Measurements from ENCODE around the gene TTC14.
A peak's percentile ranks its signal among the peaks of the same experiment; 100 is the strongest.
"Not testable (repeated sequence)": the region's sequence is repeated elsewhere in the genome, so short reads cannot be mapped to it uniquely, and the experiment has no call there.

Gene TTC14, protein sequence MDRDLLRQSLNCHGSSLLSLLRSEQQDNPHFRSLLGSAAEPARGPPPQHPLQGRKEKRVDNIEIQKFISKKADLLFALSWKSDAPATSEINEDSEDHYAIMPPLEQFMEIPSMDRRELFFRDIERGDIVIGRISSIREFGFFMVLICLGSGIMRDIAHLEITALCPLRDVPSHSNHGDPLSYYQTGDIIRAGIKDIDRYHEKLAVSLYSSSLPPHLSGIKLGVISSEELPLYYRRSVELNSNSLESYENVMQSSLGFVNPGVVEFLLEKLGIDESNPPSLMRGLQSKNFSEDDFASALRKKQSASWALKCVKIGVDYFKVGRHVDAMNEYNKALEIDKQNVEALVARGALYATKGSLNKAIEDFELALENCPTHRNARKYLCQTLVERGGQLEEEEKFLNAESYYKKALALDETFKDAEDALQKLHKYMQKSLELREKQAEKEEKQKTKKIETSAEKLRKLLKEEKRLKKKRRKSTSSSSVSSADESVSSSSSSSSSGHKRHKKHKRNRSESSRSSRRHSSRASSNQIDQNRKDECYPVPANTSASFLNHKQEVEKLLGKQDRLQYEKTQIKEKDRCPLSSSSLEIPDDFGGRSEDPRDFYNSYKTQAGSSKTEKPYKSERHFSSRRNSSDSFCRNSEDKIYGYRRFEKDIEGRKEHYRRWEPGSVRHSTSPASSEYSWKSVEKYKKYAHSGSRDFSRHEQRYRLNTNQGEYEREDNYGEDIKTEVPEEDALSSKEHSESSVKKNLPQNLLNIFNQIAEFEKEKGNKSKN

DNA sequence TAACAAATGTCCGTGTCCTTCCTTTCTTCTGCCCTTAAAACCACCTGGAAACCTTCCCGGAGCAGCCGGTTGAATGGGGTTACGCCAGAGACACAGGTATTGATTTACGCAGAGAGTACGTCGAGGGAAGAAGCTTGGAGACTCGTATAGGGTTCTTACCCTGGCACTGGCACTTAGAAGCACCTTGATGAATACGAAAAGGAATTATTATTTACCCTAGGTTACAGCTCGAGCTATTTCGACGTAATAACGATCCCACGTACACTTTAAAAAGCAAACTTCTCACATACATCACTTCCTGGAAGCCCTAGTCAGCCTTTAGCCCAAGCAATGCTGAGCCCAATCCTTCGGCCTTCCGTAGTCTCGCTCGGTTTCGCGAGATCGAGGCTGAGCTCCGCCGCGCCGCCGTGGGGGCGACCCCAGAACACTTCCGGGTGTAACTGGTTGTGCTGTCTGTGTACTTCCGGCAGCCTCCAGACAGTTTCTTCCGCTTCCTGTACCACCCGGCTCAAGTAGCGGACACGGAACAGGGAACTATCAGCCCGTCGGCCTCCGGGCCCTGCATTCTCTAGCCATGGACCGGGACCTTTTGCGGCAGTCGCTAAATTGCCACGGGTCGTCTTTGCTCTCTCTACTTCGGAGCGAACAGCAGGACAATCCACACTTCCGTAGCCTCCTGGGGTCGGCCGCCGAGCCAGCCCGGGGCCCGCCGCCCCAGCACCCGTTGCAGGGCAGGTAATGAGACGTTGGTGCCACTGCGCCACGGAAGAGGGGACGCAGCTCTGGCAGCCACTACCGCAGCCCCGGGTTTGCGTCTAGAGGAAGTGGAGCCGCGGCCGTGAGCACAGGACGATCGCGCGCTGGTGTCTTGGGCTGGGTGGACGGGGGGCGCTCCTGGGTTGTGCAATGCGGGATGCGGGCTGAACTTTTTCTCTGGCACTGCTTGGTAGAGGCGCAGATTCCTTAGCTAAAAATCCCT, at the start of gene TTC14:
TTC14 (plus strand) TSS at position 476 of the 979 bp plus-strand sequence; CDS start at position 575, 99 bp downstream.
- DNase-seq (ENCODE audit: low spot score) = peak; percentile 94

DNA sequence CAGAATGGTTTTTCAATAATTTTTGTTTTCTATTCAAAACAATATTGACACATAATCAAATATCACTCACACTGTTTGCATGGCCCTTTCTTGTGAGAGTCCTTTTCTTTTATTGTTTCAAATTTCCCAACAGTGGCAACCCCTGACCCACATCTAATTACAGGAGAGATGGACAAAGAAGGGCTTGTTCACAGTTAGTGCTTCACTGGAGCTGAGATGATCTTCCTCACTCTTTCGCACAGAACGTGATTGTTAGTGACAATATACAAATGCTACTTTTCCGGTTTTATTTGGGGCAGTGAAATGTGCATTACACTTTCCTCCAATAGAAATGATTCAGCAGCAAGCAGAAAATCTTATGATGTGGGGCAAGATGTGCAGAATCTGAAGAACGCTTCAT, 38.6 kb upstream of the TTC14 start:
- no peak for DNase-seq (ENCODE audit: low spot score)

DNA sequence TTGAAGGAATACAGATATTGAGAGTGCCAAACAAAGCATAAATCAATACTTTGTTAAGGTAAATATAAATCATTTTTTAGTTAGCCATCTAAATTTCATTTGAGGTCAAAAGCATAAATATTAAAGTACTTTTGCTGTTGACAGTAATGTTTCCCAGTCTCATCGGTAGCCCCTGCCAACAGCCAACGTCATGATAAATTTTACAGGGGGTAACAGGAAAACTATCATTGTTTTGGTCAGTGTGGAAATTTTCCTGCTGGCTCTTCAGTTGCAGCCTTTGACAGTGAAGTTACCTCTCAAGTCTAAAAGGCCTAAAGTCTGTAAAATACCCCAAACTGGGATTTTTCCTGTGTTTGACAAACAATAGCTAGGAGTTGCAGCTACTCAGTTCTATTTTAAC, 37.3 kb upstream of the TTC14 start:
- DNase-seq (ENCODE audit: low spot score) = no peak

DNA sequence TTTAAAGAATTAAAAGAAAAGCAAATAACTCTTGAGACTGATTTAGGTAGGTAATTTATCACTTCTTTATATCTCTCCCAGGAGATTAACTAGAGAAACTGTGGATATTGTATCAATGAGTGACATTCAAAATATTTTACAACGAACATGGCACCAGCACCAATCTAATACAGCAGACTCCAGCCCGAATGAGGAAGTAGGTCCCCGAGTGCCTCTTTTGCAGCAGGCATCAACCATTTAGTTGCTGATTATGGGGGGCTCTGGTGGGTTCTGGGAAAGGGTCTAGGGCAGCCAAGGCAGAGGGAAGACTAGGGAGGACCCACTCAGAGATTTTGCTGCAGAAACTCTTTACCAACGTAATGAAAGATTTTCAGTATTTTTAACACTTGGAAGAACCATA, 31.7 kb upstream of the TTC14 start:
- no peak for DNase-seq (ENCODE audit: low spot score)

DNA sequence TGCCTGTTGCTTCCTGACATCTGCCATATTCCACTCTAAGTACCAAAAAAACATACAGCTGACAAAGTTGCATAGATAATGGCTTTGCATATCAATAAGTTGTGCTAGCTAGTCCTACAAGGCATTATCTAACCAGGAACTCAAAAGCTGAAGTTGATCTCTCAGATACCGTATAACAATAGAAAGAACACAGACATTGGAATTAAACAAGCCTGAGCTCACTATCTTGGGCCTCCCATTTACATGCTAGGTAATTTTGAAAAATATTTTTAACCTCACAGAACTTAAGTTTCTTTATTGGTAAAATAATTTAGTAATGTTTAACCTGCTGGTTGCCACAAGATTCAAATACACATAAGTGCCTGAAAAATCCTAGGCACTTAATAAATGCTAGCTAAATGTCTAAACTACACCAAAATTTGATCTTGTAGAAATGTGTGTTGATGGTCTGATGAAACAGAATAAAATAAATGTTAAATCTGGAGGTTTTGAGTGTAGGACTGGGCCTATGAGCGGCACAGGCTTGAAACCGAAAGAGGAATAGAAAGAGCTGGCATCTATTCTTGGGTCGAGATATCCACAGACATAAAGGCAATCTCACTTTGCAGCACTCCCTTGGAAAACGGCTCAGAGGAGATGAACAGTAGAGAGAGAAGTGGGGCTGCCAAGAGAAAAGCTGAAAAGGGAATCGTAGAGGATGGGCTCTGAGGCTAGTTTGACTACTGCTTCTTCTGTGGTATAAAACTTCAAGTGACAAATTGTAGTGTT, 29.9 kb upstream of the TTC14 start:
- DNase-seq (ENCODE audit: low spot score) = no peak

DNA sequence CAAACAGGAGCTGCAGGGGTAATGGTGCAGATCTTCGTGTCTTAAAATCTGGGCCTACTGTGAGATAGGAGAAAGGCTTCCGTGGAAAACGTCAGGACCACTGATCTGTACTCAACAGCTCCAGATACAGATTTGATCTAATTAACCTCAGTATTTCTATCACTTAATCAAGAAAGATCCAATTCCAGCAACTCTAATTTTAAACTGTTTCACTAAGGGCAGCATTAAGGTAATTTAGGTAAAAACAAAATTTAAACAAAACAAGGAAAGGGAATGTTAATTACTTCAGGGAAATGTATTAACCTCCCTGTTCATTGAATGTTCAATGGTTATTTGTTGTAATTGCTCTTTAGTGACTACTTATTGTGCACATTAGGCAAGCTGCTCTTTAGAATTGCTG, 26.4 kb upstream of the TTC14 start:
- no peak for DNase-seq (ENCODE audit: low spot score)

DNA sequence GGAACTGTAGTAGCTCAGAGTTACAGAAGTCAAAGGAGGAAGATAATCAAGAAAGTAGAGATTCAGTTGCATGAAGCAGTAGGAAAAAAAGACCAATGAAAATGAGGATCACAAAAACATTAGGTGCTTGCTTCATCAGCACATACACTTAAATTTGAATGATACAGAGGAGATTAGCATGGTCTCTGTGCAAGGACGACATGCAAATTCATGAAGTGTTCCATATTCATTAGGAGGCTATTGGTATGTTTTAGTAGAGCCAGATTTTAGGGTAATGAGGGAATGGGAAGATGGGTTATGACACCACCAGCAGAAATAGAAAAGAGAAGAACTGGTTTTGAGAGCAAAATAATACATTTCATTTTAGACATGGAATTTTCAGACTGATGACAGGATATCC, 21.0 kb upstream of the TTC14 start:
- DNase-seq (ENCODE audit: low spot score) = no peak

DNA sequence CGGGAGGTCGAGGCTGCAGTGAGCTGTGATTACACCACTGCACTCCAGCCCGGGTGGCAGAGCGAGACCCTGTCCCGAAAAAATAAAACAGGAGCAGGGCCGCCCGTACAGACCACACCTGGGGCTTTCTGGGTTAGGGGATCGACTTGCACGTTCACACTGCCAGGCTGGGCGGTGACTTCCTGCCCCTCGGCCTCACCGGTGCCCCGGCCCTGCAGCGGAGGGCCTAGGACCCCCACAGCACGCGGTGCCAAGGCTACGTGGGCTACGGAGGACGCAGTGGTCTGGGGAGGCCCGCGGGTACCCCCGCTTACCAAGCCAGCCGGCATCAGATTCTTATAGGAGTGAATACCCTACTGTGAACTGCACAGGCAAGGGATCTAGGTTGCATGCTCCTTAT, 11.6 kb upstream of the TTC14 start:
- DNase-seq (ENCODE audit: low spot score) = no peak

DNA sequence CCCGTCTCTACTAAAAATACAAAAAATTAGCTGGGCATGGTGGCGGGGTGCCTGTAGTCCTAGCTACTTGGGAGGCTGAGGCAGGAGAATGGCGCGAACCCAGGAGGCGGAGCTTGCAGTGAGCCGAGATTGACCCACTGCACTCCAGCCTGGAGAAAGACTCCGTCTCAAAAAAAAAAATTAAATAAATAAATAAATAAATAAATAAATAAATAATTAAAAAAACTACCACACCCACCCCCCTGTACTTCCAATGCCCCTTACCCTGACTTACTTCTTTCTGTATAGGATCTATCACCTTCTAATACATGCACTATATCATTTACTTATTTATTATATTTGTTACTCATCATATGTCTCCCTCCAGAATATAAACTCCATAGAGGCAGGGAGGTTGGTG, 8.3 kb upstream of the TTC14 start:
- DNase-seq (ENCODE audit: low spot score) = not testable (repeated sequence)

DNA sequence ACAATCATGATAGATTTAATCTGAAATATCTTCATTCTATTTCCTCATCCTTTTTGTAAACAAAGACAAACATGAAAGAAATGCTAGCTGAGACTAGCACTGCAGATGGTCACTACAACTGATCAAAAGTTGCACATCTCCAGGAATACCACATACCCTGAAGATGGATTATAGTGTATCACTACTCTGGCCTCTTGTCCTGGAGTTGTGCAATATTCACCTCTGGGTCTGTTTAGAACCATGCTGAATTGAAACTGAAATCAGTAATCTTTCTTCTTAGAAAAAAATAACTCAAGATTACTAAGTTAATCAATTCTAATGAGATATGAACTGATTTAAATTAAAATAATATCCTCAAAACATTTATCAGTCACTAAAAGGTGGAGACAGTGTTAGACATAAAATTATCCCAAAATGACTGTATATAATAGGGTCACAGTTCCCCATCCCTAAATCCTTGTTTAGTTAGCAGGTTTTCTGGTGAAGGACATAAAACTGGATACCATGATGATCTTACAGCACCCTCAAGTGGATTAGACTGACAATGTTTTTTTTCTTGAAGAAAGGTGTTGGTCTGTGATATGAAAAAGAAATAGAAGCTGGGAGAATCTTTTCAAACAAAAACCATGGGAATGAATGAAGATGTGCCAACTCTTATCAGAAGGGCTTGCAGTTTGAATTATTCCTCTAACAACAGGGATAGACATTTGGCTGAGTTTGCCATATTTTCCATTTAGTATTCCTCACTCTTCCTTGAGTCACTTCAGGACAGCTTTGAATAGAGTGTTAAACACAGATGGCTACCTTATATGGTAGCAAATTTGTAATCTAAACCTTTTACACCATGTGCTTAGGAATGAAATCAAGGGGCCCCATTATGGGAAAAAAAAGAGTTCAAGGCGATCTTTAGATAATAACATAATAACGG, 7.1 kb upstream of the TTC14 start:
- DNase-seq (ENCODE audit: low spot score) = no peak

DNA sequence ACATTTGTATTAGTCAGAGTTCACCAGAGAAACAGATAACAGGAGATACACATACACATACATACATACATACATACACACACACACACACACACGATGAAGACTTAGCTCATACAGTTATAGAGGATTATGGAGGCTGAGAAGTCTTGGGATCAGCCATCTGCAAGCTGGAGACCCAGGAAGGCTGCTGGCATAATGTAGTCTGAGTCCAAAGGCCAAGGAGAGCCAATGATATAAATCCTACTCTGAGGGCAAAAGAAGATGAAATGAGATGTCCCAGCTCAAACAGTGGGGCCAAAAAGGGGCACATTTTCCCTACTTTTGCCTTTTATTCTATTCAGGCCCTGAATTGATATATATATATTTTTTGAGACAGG, 6.4 kb upstream of the TTC14 start:
- no peak for DNase-seq (ENCODE audit: low spot score)

DNA sequence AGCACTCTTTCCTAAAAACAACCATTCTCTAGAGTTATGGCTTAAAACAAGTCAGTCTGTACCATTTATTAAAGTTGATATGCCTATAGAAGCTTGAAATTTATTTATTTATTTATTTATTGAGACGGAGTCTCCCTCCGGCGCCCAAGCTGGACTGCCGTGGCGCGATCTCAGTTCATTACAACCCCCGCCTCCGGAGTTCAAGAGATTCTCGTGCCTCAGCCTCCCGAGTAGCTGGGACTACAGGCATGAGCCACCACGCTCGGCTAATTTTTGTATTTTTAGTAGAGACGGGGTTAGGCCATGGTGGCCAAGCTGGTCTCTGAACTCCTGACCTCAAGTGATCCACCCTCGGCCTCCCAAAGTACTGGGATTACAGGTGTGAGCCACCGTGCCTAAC, 1.5 kb upstream of the TTC14 start:
- DNase-seq (ENCODE audit: low spot score) = no peak

DNA sequence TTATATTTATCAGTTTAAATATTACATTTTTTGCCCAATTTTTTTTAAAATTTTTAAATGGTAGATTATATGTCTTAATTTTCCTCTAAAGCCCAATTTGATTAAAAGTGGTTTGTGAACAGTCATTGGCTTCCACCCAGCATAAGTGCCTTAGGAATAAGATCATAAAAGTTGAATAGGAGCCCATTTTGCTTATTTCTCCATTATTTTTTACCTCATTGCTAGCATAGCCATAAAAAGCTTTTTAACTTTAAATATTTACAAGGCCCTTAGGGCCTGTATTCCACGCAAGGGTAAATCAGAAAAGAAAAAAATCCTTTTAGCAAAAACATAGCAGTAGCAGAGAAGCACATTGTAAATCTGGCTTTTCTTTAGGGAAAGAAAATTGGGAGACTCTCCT, 9.0 kb downstream of the TTC14 start:
- no peak for DNase-seq (ENCODE audit: low spot score)

DNA sequence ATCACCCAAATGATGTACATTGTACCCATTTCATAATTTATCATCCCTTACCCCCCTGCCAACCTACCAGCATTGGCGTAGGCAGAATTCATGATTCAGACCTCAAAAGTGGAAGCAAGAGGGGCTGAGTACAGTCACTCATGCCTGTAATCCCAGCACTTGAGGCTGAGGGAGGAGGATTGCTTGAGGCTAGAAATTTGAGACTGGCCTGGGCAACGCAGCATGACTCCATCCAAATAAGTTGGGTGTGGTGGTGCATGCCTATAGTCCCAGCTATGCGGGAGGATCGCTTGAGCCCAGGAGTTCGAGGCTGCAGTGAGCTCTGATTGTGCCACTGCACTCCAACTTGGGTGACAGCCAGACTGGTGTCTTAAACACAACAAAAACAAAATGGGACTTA, 10.4 kb downstream of the TTC14 start:
- no peak for DNase-seq (ENCODE audit: low spot score)

DNA sequence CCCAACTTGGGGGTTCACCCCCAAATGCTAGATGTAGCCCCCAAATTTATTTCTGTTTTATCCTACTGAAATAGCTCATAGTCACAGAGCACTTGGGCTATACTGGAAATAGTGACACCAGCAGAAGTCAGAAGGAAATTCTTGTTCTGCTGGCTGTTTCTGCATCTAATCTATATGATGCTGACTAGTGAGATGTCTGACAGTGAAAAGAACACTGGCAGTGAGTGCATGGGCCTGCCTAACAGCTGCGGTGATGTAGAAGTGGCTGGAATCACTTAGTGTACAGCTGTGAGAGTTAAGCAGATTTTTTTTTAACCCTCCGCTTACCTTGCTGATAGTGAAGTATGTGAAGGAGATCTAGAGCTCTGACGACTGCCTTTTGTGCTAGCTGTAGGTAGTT, 14.0 kb downstream of the TTC14 start:
- DNase-seq (ENCODE audit: low spot score) = no peak

DNA sequence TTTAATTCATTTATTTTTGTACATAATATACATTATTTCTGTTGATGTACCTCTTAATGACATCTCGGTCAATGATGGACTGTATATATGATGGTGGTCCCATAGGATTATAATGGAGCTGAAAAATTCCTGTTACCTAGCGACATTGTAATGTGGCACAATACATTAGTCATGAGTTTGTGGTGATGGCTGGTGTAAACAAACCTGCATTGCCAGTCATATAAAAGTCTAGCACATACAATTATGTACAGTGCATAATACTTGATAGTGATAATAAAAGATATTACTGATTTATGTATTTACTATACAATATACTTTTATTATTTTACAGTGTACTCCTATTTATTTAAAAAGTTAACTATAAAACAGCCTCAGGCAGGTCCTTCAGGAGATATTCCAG, 15.1 kb downstream of the TTC14 start:
- no peak for DNase-seq (ENCODE audit: low spot score)

DNA sequence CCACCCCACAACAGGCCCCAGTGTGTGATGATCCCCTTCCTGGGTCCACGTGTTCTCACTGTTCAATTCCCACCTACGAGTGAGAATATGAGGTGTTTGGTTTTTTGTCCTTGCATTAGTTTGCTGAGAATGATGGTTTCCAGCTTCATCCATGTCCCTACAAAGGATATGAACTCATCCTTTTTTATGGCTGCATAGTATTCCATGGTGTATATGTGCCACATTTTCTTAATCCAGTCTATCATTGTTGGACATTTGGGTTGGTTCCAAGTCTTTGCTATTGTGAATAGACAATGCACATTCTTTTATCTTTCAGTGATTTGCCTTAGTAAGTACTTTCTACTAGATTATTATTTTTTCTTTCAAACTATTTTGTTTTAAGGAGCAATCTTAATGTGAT, 16.6 kb downstream of the TTC14 start:
- not testable (repeated sequence) for DNase-seq (ENCODE audit: low spot score)

DNA sequence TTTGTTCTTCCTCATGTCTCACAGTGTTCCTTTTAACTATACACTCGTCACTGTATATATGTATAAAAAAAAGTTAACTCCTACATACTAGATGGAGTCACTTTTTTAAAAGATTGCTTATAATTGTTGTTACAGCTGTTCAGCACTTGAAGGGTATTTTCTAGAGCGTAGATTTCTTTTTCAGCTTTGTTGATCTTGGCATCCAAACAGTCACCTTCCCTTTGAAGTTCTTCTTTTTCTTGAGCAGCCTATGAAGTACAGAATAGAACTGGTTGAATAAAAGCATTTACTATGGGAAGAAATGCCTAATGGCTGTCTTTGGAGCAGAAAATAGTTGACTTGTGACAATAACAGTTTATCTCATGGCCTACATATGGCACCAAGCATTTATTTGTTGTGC, 17.8 kb downstream of the TTC14 start:
- no peak for DNase-seq (ENCODE audit: low spot score)

DNA sequence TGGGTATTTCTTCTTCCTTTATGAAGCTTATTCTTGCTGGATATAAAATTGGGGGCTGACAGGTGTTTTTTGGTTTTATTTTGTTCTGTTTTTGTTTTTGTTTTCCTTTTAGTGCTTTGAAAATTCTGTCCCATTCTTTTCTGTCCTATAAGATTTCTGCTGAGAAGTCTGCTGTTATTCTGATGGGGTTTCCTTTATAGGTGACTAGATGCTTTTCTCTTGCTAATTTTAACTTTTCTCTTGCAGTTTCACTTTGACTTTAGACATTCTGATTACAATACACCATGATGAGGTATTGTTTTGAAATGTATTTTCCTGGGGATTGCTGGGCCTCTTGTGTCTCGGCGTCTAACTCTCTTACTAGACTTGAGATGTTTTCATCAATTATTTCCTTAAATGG, 22.8 kb downstream of the TTC14 start:
- DNase-seq (ENCODE audit: low spot score) = no peak

DNA sequence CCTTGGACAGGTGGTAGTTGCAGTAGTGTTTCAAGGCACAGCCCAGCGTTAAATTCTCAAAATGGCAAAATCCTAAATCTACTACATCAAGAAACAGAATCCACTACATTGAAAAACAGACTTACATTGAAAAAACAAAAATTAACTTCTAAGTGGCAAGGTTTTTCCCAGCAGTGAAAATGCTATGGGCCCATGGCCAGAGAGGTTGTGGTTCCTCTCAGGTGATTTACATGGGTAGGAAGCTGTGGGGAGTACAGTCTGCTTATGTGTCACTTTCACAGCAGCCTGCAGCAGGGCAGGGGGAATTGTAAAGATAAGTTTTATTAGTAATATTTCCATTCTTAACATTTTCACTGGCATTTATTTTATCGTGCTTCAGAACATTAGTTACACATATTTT, 24.9 kb downstream of the TTC14 start:
- DNase-seq (ENCODE audit: low spot score) = no peak

DNA sequence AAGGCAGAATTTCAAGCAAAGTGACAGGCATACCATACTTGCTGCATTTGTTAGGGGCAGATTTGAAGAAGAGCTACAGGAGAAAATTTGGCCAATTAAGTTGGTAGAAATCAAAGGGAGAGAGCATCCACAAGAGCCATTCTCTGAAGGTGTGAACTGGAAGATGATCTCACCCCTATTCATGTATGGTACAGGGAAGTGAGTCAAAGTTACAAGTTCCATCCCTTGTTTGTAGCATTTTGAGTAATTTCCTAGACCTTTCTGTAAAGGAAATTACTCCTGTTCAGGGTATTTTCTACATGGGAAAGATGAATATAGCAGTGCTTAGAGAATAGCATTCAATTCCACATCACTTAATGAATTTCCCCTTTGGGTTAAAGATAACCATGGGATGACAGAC, 28.4 kb downstream of the TTC14 start:
- DNase-seq (ENCODE audit: low spot score) = no peak
